OCI-LY3 (cell line): ENCODE results near the gene NUBP2.

Source experiments
- H2AFZ ChIP-seq: fragments of 200-600, 300-600 bp; shearing (Covaris generic); 2 replicates; pipeline ENCODE4 v1.6.0; 2014; ENCODE audit warnings: antibody characterized with exemption, low read depth, low read length
- H3K27ac ChIP-seq: fragments of 200-600, 300-600 bp; sonication (generic); 2 replicates; pipeline ENCODE4 v1.5.1; 2014; ENCODE audit warnings: mild to moderate bottlenecking, low read length, moderate library complexity, mixed read lengths
- H3K27me3 ChIP-seq: fragments of 200-600, 300-600 bp; sonication (generic); 2 replicates; pipeline ENCODE4 v1.6.1; 2014; ENCODE audit warnings: low read depth, low read length, mixed read lengths
- H3K36me3 ChIP-seq: fragments of 200-600, 300-600 bp; sonication (generic); replicated peaks from 2 replicates; pipeline ENCODE3; 2014; ENCODE audit warnings: low read depth, low read length, mixed read lengths
- H3K4me1 ChIP-seq: fragments of 300-600, 200-600 bp; sonication (generic); 2 replicates; pipeline ENCODE4 v1.6.1; 2014; ENCODE audit warnings: low read length, mixed read lengths
- H3K4me2 ChIP-seq: fragments of 200-600, 300-600 bp; sonication (generic); 2 replicates; pipeline ENCODE4 v1.6.1; 2014; ENCODE audit warnings: low read length, mixed read lengths
- H3K4me3 ChIP-seq: fragments of 300-600, 200-600 bp; sonication (generic); 2 replicates; pipeline ENCODE4 v1.5.1; 2014; ENCODE audit warnings: antibody characterized with exemption, mild to moderate bottlenecking, low read length, moderate library complexity
- H3K79me2 ChIP-seq: fragments of 300-600, 200-600 bp; shearing (Covaris generic); 2 replicates; pipeline ENCODE4 v1.6.1; 2014; ENCODE audit warnings: mild to moderate bottlenecking, low read length, mixed read lengths
- H3K9ac ChIP-seq: fragments of 300-600, 200-600 bp; shearing (Covaris generic); 2 replicates; pipeline ENCODE4 v1.6.0; 2014; ENCODE audit warnings: mild to moderate bottlenecking, low read length, moderate library complexity
- H3K9me3 ChIP-seq: fragments of 200-600, 300-600 bp; shearing (Covaris generic); 2 replicates; pipeline ENCODE4 v1.6.1; 2014; ENCODE audit warnings: low read length, mixed read lengths; ENCODE audit not compliant: insufficient read depth
- H4K20me1 ChIP-seq: fragments of 200-600, 300-600 bp; sonication (generic); 2 replicates; pipeline ENCODE4 v1.6.1; 2016; ENCODE audit warnings: low read length, mixed read lengths; ENCODE audit not compliant: insufficient read depth
- EZH2phosphoT487 ChIP-seq: fragments of 200-600 bp; shearing (Covaris generic); IDR thresholded peaks from 2 replicates; pipeline ENCODE4 v1.6.1; 2018; ENCODE audit warnings: antibody characterized with exemption, mixed run types, low read depth
- TF ChIP-seq, protein P1 (sequence below): fragments of 200-600, 300-600 bp; sonication (generic); IDR thresholded peaks from 2 replicates; pipeline ENCODE4 v1.5.1; 2014; ENCODE audit warnings: antibody characterized with exemption, low read length, low read depth

The NUBP2 gene

DNA sequence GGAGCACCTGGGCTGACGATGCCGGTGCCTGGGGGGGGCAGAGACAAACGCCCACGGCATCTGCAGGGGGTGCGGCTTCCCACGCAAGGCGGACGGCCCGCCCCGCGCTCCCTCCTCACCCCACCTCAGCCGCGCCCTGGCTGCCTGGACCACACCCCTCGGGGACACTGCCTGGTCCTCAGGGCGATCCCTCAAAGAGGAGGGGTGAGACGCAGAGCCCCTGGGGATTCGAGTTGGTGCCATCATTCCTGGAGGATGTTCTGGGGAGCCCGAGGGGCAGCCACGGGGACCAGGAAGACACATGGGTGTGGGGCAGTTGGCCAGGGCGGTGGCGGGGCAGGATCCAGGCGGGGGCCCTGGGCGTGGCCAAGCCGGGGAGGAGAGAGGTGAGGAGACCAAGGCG lies 6.9 kb downstream of the NUBP2 start:
- Histone ChIP-seq H3K4me1 (no peaks in the 10 kb centered on the region), H4K20me1 (no peaks in the 10 kb centered on the region)
- TF ChIP-seq, protein P1, sequence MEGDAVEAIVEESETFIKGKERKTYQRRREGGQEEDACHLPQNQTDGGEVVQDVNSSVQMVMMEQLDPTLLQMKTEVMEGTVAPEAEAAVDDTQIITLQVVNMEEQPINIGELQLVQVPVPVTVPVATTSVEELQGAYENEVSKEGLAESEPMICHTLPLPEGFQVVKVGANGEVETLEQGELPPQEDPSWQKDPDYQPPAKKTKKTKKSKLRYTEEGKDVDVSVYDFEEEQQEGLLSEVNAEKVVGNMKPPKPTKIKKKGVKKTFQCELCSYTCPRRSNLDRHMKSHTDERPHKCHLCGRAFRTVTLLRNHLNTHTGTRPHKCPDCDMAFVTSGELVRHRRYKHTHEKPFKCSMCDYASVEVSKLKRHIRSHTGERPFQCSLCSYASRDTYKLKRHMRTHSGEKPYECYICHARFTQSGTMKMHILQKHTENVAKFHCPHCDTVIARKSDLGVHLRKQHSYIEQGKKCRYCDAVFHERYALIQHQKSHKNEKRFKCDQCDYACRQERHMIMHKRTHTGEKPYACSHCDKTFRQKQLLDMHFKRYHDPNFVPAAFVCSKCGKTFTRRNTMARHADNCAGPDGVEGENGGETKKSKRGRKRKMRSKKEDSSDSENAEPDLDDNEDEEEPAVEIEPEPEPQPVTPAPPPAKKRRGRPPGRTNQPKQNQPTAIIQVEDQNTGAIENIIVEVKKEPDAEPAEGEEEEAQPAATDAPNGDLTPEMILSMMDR, result no peak
- no peak for TF ChIP-seq EZH2phosphoT487

DNA sequence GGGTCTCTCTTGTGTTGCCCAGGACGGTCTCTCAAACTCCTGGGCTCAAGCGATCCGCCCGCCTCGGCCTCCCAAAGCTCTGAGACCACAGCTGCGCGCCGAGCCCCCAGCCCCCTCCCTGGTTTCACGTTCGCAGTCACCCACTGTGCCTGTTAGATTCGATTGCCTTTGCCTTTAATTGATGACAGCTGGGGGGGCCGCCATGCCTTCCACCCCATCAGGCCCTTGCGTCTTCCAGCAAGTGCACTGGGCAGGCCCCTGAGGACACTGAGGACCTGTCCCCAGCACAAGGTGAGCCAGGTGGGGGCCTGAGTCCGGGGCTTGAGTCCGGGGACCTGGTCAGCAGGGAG lies 7.5 kb downstream of the NUBP2 start:
- Histone ChIP-seq H3K36me3 (no peaks in the 10 kb centered on the region), H4K20me1 (no peaks in the 10 kb centered on the region), H3K79me2 (peaks cover 25% of the 10 kb centered on the region), H3K4me3 (no peak overlapping the region), H3K9ac (no peak overlapping the region), H2AFZ (no peak overlapping the region), H3K4me2 (no peak overlapping the region), H3K4me1 (no peaks in the 10 kb centered on the region), H3K9me3 (no peaks in the 10 kb centered on the region), H3K27ac (no peak overlapping the region), H3K27me3 (no peaks in the 10 kb centered on the region)
- TF ChIP-seq, protein P1, result no peak
- no peak for TF ChIP-seq EZH2phosphoT487

More for the DNA sequence above, 6.9 kb downstream of the NUBP2 start:
- H3K4me3 ChIP-seq, result no peak overlapping the region
- no peak overlapping the region for H2AFZ ChIP-seq
- H3K9ac ChIP-seq, result no peak overlapping the region
- H3K79me2 ChIP-seq, result peaks cover 31% of the 10 kb centered on the region
- no peaks in the 10 kb centered on the region for H3K27me3 ChIP-seq
- no peak overlapping the region for H3K27ac ChIP-seq
- H3K36me3 ChIP-seq, result no peaks in the 10 kb centered on the region
- no peak overlapping the region for H3K4me2 ChIP-seq
- no peaks in the 10 kb centered on the region for H3K9me3 ChIP-seq

DNA sequence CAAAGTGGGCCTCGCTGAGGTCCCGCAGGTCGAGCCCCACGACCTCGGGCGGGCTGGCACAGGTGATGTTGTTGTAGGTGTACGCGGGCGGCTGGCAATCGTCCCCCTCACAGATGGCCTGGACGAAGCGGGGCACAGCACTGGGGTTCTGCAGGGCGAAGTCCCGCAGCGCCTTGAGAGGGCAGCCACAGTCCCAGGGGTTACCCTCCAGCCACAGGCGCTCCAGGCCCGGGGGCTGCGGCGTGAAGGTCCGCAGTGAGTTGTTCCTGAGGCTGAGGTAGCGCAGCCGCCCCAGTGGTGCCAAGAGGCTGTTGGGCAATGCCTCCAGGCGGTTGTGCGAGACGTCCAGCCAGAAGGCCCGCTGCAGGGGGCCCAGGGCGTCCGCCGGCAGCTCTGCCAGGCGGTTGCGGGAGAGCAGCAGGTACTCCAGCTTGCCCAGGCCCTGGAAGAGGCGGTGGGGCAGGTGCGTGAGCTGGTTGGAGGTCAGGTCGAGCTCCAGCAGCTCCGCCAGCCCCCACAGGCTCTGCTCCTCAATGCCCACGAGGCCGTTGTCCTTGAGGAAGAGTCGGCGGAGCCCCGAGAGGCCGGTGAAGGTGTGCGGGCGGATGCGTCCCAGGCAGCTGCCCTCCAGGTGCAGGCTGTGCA lies 8.0 kb downstream of the NUBP2 start:
- Histone ChIP-seq H3K9me3 (no peaks in the 10 kb centered on the region), H3K36me3 (no peaks in the 10 kb centered on the region), H3K4me3 (no peak overlapping the region), H3K4me1 (no peaks in the 10 kb centered on the region), H3K27ac (no peak overlapping the region), H3K27me3 (no peaks in the 10 kb centered on the region), H3K9ac (no peak overlapping the region), H2AFZ (no peak overlapping the region), H3K4me2 (no peak overlapping the region), H3K79me2 (peaks cover 20% of the 10 kb centered on the region), H4K20me1 (no peaks in the 10 kb centered on the region)
- TF ChIP-seq EZH2phosphoT487, result no peak
- TF ChIP-seq, protein P1, result no peak

DNA sequence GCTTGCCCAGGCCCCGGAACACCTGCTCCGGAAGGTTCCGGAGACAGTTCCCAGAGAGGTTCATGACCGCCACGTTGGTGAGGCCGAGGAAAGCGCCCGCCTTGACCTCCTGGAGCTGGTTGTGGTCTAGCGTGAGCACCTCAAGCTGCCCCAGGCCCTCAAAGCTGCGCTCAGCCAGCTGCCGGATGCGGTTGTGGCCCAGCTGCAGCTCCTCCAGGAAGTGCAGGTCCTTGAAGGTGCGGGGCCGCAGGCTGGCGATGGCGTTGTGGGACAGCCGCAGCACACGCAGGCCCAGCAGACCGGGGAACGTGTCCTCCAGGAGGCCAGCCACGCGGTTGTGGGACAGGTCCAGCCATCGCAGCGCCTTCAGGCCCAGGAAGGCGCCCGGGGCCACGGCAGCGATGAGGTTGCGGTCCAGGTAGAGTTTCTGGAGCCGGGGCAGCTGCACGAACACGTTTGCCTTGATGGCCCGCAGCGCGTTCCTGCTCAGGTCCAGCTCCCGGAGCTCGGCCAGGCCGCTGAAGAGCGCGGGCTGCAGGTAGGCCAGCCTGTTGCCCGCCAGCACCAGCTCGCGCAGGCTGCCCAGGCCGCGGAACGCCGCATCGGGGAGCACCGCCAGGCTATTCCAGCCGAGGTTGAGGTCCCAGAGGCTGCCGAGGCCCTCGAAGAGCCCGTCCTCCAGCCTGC lies 8.6 kb downstream of the NUBP2 start:
- no peaks in the 10 kb centered on the region for H3K27me3 ChIP-seq
- no peak overlapping the region for H2AFZ ChIP-seq
- H3K79me2 ChIP-seq, result peaks cover 13% of the 10 kb centered on the region
- no peak for TF ChIP-seq EZH2phosphoT487
- TF ChIP-seq, protein P1, result no peak
- H3K4me3 ChIP-seq, result no peak overlapping the region
- no peak overlapping the region for H3K9ac ChIP-seq
- no peaks in the 10 kb centered on the region for H4K20me1 ChIP-seq
- no peaks in the 10 kb centered on the region for H3K36me3 ChIP-seq
- H3K4me1 ChIP-seq, result no peaks in the 10 kb centered on the region
- no peak overlapping the region for H3K4me2 ChIP-seq
- no peak overlapping the region for H3K27ac ChIP-seq
- H3K9me3 ChIP-seq, result no peaks in the 10 kb centered on the region
